HG03060 (cell line): Measurements from ENCODE around the gene CNBP.
"Not testable (repeated sequence)": the region's sequence is repeated elsewhere in the genome, so short reads cannot be mapped to it uniquely, and the experiment has no call there.

Experiments used
- ATAC-seq: cut with Tn5 transposase; IDR thresholded peaks from one replicate; pipeline ENCODE4 v1.9.1; 2021; ENCODE audit warnings: low read depth, moderate number of reproducible peaks; ENCODE audit not compliant: unreplicated experiment

The CNBP gene

DNA sequence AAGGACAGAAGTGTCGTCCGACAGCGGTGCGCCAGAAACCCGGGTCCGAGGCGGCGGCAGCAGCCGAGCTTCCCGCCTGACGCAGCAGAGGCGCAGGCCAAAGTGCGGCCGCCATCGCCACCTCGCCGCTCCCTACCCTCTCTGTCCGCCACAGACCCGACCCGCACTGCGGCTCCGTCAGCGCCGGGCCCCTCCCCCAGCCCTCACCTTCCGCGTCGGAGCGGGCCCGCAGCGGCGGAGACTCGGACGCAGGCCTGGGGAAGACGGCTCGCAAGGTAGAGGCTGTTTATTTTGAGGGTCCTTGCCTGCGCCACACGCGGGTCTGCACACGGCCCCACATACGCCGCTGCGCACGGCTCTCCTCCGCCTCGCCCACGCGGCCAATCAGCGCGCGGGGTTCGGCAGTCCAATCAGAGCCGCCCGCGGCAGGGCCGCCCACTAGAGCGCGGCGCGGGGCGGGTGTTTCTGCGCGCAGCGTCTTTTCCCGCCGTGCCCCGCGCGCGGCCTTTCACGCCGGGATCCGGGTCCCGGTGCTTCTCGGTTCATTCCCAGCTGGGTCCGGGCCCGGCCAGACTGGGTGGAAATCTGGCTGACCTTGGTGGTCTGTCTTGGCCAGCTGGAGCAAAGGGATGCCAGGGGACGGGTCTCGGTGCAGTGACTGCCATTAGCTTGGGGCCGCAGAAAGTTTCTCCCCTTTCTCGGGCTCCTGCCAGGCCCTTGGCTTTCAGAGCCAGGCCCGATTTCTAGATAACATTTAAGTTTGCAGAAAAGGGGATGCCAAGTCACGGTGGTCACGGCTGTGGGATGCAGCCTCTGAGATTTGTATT lies at the start of gene CNBP:
CNBP (minus strand) TSS at position 328 of the 827 bp plus-strand sequence. CDS start 12,139 bp downstream, outside the sequence.
- peak; percentile 72 for ATAC-seq

DNA sequence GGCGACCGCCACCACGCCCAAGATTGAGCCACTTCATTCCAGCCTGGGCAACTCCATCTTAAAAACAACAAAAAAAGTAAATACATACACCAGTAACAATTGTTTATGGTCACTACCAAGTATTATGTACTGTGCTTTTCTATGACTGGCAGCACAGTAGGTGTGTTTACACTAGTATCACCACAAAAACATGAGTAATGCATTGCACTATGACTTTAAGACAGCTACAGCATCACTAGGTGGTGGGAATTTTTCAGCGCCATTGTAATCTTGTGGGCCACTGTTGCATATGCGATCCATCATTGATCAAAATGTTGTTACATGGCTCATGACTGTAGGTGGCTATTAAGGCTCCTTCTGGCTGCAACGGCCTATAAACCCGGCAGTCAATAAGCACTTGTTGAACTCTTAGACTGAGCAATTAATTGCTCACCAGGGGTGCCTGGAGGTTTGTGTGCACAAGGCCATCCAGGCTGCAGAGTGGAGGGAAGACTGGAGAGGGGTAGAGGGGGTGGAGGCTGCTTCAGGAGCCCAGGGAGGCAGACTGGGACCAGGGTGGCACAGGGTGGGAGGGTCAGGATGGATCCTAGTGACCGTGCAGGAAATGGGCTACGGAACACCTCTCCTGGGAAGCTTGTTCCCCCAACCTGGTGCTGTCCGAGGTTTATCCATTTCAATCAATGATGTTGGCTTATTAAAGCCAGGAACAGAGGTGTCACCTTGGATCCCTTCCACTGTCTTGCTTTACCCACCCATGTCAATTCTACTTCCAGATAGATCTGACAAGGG lies 47.8 kb upstream of the CNBP start:
- no peak for ATAC-seq

DNA sequence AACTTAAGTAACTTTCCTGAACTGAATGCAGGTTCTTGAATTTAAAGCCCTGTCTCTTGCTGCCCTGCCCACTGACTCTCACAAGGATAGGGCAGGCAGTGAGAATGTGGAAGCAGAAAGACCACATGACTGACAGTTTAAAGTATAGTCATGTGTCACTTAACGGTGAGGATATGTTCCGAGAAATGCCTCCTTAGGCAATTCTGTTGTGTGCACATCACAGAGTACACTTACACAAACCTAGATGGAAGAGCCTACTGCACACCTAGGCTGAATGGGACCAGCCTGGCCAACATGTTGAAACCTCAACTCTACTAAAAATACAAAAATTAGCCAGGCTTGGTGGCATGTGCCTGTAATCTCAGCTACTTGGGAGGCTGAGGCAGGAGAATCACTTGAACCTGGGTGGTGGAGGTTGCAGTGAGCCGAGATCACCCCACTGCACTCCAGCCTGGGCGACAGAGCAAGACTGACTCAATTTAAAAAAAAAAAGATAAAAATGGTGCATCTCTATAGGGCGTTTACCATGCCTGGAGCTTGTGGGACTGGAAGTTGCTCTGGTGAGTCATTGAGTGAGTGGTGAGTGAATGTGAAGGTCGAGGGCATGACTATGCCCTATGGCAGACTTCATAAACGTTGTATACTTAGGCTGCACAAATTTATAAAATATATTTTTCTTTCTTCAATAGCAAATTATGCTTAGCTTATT lies 46.8 kb upstream of the CNBP start:
- ATAC-seq, result no peak

DNA sequence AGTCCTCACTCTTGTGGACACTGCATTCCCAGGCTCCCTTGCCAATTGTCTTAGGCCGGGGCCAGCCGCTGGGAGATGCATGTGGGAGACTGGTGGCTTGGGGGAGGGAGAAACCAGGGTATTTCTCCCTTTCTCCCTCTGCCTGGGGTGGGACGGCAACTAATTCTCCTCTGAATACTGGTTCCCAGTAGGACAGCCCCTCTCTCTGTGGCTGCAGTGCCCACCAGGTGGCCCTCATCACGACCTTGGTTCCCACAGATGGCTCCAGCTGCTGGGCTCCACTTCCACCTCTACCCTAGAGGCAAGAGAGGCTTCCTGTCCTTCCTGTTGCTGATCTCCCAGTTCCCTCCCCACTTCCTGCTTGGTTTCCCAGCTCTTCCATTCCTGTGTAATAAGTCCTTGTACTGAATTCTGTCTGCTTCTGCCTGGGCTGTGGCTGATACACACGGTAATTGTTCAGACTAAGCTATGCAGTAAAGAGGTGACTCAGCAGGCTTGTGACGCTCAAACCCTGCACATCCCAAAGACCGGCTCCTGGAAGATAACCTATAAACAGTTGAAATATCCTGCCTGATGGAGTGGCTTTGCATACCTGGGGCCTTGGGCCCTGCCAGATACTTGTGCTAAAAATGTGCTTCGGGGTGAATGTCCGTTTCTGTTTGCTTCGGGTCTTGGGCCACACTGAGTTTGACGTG lies 45.3 kb upstream of the CNBP start:
- ATAC-seq, result no peak

DNA sequence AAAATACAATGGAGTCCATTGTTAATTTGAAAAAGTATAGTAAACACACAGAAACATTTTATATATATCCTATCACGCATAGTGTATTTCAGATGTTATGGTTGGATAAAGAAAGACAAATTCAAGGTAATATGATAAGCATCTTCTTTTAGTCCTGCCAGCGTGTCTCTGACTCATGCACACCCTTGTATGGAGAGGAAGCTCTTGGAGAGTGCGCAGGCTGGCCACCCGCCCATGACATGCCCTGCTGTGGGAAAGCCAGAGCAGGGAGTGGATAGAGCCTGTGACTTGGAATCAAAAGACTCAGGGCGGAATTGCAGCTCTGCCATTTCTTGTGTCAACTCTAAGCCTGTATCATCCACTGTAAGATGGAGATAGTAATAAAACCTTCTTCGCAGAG lies 42.7 kb upstream of the CNBP start:
- no peak for ATAC-seq

DNA sequence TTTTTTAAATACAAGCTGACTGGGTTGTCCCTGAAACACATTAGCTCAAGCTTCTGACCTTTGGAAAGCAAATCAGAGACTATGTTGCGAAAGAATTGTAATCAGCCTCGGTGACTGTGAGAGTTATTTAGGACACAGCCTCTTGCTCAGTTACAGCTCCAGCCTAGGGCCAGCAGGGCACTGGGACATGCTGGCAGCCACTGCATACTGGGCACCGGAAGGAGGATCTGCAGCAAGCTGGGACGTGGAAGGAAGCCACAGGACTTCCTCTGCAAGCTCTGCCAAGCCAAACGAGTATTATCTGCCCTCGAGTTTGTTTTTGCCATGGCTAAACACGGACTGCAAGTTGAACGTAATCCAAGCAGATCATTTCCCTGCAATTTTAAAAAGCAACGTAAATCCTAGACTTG lies 41.3 kb upstream of the CNBP start:
- ATAC-seq, result no peak

DNA sequence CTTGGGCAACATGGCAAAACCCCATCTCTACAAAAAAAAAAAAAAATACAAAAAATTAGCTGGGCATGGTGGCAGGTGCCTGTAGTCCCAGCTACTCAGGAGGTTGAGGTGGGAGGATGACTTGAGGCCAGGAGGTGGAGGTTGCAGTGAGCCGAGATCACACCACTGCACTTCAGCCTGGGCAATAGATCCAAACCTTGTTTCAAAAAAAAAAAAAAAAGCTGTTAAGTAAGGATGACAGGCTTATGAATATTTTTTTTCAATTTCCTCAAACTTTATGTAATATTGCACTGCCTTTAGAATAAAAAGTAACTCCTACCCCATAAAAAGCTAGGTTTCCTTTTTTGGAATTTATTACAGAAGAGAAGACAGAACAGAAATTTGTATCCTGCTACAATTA lies 40.7 kb upstream of the CNBP start:
- not testable (repeated sequence) for ATAC-seq

DNA sequence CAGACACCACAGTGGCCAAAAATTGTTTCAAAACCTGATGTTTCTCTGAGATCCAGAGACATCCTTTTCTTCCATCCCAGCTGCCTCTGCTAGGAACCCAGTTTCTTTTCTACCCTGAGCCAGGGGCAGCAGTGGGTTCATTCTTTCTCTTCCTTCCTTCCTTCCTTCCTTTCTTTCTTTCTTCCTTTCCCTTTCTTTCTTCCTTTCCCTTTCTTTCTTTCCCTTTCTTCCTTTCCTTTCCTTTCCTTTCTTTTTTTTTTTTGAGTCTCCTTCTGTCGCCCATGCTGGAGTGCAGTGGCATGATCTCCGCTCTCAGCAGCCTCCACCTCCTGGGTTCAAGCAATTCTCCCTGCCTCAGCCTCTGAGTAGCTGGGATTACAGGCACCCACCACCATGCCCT lies 35.0 kb upstream of the CNBP start:
- no peak for ATAC-seq

DNA sequence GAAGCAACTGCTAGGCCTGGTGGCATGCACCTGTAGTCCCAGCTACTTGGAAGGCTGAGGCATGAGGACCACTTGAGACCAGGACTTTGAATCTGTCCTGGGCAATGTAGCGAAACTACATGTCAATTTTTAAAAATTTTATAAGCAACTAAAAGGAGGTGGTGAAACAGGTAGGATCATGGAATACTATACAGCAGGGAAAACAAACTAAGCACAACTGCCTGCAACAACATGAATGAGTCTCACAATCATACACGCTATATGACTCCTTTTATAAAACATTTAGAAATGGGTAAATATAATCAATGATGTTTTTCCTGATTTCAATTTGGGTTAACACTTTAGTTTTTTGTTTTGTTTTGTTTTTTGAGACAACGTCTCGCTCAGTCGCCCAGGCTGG lies 29.5 kb upstream of the CNBP start:
- no peak for ATAC-seq

DNA sequence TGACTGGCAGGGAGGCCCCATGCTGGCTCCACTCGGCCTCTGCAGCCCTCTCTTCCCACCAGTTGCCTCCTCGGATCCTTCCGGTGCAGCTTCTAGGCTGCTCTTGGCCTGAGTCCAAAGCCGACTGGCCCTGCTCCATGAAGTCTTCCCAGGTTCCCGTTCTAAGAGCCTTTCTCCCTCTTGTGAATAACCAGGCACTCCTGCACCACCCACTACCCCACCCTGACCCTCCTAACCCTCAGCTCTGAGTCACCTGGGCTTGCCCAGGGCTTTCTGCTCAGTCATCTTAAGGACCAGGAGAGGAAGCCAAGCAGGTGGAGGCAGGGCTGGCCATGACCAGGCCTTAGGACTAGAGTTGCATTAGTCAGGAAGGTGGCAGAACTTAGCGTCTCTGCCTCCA lies 28.1 kb upstream of the CNBP start:
- ATAC-seq, result no peak

DNA sequence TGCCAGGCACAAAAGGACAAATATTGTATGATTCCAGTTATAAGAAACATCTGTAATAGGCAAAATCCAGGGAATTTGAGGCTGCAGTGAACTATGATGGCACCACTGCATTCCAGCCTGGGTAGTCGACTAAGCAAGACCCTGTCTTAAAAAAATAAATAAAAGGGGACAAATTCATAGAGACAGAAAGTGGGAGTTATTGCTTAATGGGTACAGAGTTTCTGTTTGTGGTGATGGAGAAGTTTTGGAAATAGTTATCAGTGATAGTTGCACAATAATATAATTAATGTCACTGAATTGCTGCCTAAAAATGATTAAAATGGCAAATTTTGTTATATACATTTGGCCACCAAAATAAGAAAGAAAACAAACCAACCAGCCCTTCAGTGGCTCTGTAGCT lies 27.6 kb upstream of the CNBP start:
- no peak for ATAC-seq

DNA sequence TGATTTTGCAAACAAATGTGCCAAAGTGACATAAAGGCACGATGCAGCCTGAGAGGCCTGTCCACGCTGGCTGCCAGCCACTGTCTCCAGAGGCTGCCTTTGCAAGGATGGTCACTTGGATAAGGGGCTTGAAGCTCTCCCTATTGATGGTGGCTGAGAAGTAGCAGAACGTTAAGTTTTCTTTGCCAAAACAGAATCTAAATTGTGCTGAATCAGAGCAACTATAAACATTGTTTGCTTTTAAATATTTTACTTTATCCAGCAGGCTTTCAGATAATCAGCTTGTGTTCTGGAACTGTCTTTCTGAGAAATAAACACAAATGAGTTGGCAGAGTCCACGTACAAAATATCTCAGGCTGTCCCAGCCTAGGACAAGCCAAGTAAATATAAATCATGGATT lies 23.8 kb upstream of the CNBP start:
- no peak for ATAC-seq

DNA sequence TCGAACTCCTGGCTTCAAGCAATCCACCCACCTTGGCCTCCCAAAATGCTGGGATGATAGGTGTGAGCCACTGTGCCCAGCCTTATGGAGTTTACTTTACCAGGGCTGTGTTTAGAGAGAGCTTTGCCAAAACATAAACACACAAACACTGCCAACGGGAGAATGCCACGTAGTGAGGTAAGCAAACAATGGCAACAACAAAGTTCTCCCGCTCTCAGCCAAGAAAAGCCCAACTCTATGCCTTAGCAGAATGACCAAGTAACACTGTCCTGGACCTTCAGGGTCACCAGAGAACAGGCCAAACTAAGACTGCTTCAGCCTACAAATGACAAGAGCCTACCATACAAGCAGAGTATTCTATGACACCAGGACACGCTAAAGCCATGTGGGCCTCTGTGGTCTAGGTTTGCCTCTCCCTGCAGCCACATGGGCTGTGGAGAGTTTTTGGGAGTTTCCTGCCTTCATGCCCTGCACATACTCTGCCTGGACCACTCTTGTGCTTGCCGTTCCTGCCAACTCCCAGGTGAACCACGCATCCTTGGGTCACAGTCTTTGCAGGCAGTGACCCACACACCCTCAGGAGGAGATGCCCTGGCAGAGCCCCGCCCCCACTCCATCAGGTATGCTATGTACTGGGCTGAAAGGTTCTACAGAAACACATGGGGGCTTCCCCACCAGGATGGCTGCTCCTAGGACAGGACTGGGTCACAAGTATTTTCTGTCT lies 21.6 kb upstream of the CNBP start:
- no peak for ATAC-seq

DNA sequence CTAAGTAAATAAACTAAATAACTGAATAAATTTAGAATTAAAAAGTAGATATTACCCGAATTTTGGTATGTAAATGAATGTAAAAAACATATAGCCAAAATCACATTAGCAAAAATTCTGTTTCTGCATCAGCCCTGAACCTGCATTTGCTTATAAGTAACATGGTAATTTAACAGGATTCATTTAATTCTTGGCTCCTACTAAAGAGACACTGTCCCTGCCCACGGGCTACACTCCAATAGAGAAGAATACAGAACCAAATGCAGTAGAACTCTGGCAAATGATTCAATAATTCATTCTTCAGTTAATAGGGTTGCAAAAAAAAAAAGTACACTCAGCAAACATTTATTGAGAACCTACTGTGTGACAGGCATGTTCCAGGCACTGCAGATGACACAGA lies 20.8 kb upstream of the CNBP start:
- no peak for ATAC-seq

DNA sequence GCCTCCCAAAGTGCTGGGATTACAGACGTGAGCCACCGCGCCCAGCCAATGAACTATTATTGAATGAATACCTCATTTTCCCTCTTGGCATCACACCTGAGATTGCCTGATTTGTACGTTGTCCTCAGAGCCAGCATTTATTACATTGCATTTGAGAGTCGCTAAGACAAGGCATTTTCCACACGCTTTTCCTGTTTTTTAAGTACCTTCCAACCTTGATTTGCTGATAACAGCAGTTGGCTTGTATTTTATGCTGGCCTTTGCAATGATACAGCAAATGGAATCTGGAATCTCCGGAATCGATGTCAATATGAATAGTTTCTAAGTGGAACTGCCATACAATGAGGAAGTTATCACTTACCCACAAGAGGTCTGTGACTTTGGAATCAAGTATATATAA lies 15.7 kb upstream of the CNBP start:
- no peak for ATAC-seq

DNA sequence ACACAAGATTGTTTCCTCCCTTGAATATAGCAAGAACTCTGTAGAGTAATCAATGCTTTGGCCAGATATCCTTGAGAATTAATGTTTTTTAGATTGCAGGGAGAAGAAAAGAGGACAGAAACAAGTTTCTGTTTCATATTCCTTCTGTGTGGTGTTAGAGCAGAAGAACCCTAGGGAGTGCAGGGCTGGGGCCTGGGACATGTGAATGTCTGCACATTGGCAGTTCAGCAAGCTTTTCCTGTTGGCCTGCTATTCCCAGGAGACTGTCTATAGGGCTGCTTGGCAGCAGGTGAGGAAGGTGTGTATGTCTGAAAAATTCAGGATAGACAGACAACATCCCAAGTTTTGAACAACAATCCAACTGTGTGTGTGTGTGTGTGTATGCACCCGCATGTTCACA lies 13.6 kb upstream of the CNBP start:
- ATAC-seq, result no peak

DNA sequence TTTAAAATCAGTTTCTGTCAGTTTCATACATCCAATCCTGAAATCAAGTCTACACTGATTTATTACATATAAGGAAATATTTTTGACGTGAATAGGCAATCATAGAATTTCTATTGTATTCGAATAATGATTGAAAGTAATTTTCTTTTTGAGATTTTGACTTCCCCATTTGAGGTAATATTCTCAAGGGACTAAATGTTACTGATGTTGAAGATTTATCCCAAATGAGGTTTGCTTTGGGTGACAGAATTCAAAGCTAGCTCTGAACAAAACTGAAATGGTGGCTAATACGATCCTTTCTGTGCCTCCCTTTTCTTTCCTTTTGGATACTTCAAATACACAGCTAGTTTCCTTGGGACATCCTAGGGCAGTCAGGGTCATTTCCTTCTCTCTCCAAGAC lies 12.9 kb upstream of the CNBP start:
- no peak for ATAC-seq

DNA sequence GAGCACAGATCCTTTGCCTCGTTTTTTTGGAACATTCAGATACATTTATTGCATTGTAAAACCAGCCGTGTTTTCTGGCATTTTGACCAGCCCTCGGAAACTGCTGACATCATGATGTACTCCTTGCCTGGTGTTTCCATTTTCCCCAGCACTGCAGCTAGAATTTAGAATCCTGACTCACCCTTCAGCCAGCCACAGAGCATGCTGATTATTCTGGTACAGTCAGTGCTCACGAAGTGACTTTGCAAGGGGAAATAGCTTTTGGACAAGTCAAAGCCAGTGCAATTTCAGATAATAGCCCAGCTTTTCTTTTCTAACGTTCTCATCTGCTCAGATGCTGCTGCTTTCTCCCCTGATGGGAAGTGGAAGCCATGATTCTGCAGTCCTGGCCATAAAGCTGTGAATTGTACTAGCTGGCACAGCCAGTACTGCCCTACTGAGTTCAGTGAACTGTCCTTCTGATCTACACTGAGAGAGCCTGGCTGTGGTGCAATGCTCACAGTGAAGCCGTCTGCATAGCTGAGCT lies 12.1 kb upstream of the CNBP start:
- no peak for ATAC-seq

DNA sequence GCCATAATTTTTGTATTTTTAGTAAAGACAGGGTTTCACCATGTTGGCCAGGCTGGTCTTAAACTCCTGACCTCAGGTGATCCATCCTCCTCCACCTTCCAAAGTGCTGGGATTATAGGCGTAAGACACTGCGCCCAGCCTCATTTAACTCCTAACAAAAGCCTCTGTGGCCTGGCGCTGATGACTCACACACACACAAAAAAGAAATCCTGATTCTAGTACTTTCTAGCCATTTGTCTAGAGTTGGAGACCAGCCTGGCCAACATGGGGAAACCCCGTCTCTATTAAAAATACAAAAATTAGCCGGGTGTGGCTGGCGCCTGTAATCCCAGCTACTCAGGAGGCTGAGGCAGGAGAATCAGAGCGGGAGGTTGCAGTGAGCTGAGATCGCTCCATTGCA lies 6.1 kb upstream of the CNBP start:
- ATAC-seq, result not testable (repeated sequence)

DNA sequence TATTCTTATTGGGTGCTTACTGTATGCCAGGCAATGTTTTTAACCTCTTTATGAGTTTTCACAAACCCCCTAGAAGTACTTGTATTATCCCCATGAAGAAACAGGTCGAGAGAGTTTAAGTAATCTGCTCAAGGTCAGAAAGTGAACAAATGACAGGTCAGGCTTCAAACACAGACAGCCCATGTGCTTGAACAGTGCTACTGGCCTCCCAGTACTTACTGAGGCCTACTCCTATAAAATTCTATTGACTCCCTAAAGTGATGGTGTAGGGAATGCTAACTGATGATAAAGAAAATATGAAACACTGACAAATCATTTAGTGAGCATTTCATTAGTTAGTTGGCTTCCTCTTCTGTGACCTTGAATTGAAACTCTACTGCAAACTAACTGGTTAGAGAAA lies 4.2 kb upstream of the CNBP start:
- no peak for ATAC-seq
